Common myeloid progenitor, CD34-positive (primary cell): Measurements from ENCODE around the gene P2RX6.

Experiments used
- CTCF ChIA-PET: fragments of 350-600 bp; sonication (Branson Sonifier 250); formaldehyde crosslinking; loops from one replicate; lab custom pipeline; 2021; ENCODE audit warnings: antibody characterized with exemption; lab: Charles Lee
- POLR2A ChIA-PET: fragments of 350-600 bp; sonication (Branson Sonifier 250); formaldehyde crosslinking; loops from one replicate; lab custom pipeline; 2021; ENCODE audit warnings: antibody characterized with exemption; lab: Charles Lee
- DNase-seq, 3 donors: peaks; one replicate each; pipeline versions ENCODE4 v3.0.0 to v3.0.0-alpha.2; 2013
- H3K27ac ChIP-seq, 2 experiments: 1 replicate in 1 of 2; 2 replicates in 1 of 2; pipeline ENCODE4 v1.7.0; 2013; ENCODE audit warnings: inconsistent platforms in 2 of 2, low read length in 2 of 2, mild to moderate bottlenecking in 2 of 2, low read depth in 1 of 2, moderate library complexity in 1 of 2; ENCODE audit not compliant: severe bottlenecking in 2 of 2, insufficient read depth in 1 of 2, poor library complexity in 1 of 2
- H3K27me3 ChIP-seq, 5 experiments: replicated peaks in 2 of 5; 1 replicate in 3 of 5; 2 replicates in 2 of 5; pipeline versions ENCODE4 v1.6.1 to v1.7.0; 2013; ENCODE audit warnings: low read length in 4 of 5, mild to moderate bottlenecking in 2 of 5, moderate library complexity in 2 of 5, inconsistent platforms in 1 of 5; ENCODE audit not compliant: insufficient read depth in 5 of 5, control insufficient read depth in 4 of 5
- H3K36me3 ChIP-seq, 4 experiments: 1 replicate in 2 of 4; 2 replicates in 2 of 4; pipeline versions ENCODE4 v1.6.1 to v1.7.0; 2013; ENCODE audit warnings: low read length in 3 of 4, control low read depth in 1 of 4, mild to moderate bottlenecking in 1 of 4; ENCODE audit not compliant: control insufficient read depth in 4 of 4, insufficient read depth in 4 of 4
- H3K4me1 ChIP-seq, 4 experiments: 1 replicate in 3 of 4; 2 replicates in 1 of 4; pipeline versions ENCODE4 v1.6.1 to v1.7.1; 2013; ENCODE audit warnings: low read length in 3 of 4, mild to moderate bottlenecking in 3 of 4, control low read depth in 1 of 4, inconsistent platforms in 1 of 4, moderate library complexity in 1 of 4; ENCODE audit not compliant: control insufficient read depth in 4 of 4, insufficient read depth in 4 of 4; ENCODE audit errors: control extremely low read depth in 1 of 4
- H3K4me3 ChIP-seq, 7 experiments: 1 replicate in 4 of 7; 2 replicates in 3 of 7; pipeline versions ENCODE4 v1.5.1 to v1.7.0; 2013; ENCODE audit warnings: mild to moderate bottlenecking in 7 of 7, low read length in 6 of 7, moderate library complexity in 6 of 7, inconsistent platforms in 2 of 7, low read depth in 2 of 7, control low read depth in 1 of 7; ENCODE audit not compliant: insufficient read depth in 4 of 7, control insufficient read depth in 1 of 7; ENCODE audit errors: extremely low read depth in 1 of 7
- H3K9me3 ChIP-seq, 5 experiments: 1 replicate in 4 of 5; 2 replicates in 1 of 5; pipeline versions ENCODE4 v1.6.1 to v1.7.1; 2013; ENCODE audit warnings: low read length in 4 of 5, mild to moderate bottlenecking in 2 of 5, inconsistent platforms in 1 of 5, low read depth in 1 of 5, moderate library complexity in 1 of 5; ENCODE audit not compliant: control insufficient read depth in 4 of 5, insufficient read depth in 2 of 5; ENCODE audit errors: control extremely low read depth in 1 of 5
- WGBS: methylation state at CpG from one replicate; pipeline ENCODE4 v1.1.5; 2013; ENCODE audit not compliant: insufficient coverage; 5-methylcytosine and 5-hydroxymethylcytosine counted together

P2RX6 gene

DNA sequence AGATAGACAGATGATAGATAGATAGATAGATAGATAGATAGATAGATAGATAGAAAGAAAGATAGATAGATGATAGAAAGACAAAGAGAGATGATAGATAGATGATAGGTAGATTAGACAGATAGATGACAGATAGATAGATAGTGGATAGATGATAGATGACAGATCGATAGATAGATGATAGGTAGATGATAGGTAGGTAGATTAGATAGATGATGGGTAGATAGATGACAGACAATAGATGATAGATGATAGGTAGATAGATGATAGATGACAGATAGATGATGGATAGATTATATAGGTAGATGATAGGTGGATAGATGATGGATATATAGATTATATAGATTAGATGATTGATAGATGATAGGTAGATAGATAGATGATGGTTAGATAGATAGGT is 28.6 kb upstream of the P2RX6 start:
- Histone ChIP-seq H3K4me3 (no peak overlapping the region), H3K27ac (no peak overlapping the region), H3K9me3 (no peaks in the 10 kb centered on the region), H3K36me3 (peaks cover 2 to 50% (median 29%) of the 10 kb centered on the region in 4 experiments), H3K4me1 (peaks cover 6 to 24% (median 18%) of the 10 kb centered on the region in 4 experiments), H3K27me3 (no peaks in the 10 kb centered on the region)
- WGBS: 92% methylated on average over 1 of the region's 1 CpG
- ChIA-PET CTCF (no interaction called here), POLR2A (no interaction called here)
- no peak for DNase-seq

DNA sequence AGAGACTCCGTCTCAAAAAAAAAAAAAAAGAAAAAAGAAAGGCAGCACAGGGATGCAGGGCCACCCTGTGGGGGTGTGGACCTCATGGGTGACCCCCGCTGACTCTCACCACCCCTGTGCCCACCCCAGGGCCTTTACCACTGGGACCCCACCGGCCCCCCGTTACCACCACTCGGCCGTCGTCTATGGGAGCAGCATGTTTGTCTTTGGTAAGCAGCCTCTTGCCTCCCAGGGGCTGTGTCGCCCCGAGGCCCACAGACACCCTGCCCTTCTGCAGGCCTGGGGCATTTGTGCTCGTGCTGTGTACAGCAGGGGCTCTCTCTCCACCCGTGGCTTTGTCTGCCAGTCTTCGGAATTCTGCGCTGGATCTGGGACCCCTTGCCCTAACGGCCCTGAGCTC is 27.6 kb upstream of the P2RX6 start:
- Histone ChIP-seq H3K27ac (no peak overlapping the region), H3K4me1 (peaks cover 4 to 16% (median 11%) of the 10 kb centered on the region in 4 experiments), H3K4me3 (no peak overlapping the region), H3K9me3 (no peaks in the 10 kb centered on the region), H3K36me3 (peaks cover 2 to 59% (median 37%) of the 10 kb centered on the region in 4 experiments), H3K27me3 (no peaks in the 10 kb centered on the region)
- no peak for DNase-seq
- WGBS: 99% methylated on average over 10 of the region's 14 CpGs
- POLR2A ChIA-PET: no interaction called here
- CTCF ChIA-PET: no interaction called here

DNA sequence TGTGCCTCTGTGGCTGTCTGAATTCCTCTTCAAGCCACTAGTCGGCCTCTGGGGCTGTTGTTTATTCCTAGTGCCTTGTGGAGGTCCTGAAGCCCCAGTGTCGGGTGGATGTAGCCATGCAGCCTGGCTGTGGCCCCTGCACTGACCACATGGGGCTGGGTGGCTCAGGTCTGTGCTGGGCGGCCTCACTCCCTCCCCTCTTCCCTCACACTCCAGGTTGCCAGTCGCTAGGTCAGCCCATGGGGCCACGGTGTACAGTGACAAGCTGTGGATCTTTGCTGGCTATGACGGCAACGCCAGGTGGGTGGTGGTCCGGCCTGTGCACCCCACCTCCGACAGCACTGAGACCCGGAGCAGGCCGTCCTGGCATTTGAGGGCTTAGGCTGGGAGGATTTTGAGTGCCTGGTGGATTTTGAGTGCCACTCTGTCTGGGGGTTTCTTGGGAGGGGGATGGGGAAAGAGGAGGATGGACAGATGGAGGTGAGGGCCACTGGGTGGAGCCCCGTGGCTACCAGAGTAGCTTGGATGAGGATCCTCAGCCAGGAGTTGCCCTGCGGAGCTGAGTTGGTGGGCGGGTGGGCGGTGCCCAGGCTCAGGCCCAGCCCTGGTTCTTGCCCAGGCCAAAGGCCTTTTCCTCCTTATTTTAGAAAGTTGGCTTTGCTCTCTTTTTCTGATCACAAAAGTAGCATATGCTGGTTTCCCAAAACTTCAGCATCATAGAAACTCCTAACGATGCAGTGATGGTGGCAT is 26.2 kb upstream of the P2RX6 start:
- no peaks in the 10 kb centered on the region for H3K9me3 ChIP-seq
- DNase-seq: no peak
- POLR2A ChIA-PET: no interaction called here
- WGBS: 98% methylated on average over 13 of the region's 16 CpGs
- H3K4me1 ChIP-seq: peaks cover 0 to 9% (median 2%) of the 10 kb centered on the region in 4 experiments
- H3K27me3 ChIP-seq: no peaks in the 10 kb centered on the region
- H3K4me3 ChIP-seq: no peak overlapping the region
- CTCF ChIA-PET: interaction anchor here (2.3 kb wide), 1 partner anchor 31 kb away, joined by 6 read pairs; no protein-coding TSS in a partner anchor
- peaks cover 2 to 67% (median 43%) of the 10 kb centered on the region in 4 experiments for H3K36me3 ChIP-seq
- H3K27ac ChIP-seq: no peak overlapping the region

DNA sequence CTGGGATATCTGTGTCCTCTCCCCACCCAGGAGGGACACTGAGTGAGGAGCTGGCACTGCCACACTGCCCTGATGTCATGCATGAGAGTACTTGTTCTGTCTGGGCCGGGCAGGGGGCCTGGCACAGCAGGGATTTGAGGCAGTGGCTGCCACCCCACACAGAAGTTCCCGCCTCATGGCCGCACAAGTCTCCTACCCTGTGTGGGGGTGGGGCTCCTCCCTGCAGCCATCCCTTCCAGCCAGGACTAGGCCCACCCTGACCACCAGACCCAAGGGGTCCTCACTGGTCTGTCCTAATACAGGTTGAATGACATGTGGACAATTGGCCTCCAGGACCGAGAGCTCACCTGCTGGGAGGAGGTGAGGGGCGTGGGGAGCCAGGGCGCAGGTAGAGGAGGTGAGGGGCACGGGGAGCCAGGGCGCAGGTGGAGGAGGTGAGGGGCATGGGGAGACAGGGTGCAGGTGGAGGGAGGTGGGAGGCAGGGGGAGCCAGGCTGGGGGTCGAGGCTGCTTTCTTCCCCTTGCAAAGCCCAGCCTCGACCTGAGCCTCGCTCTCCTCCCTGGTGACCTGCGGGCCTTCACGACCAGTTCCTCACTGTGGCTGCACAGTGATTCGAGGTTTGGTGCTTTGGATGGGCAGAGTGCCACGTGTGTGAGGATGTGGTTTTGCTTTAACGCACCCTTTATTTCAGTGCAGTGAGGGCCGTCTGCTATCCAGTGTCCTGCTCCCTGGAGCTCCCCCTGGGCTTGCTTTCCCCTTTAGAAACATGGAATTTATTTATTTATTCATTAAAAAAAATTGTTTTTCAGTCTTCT is 25.4 kb upstream of the P2RX6 start:
- Histone ChIP-seq H3K9me3 (no peaks in the 10 kb centered on the region), H3K27me3 (no peaks in the 10 kb centered on the region), H3K4me1 (peaks cover 0 to 9% (median 2%) of the 10 kb centered on the region in 4 experiments), H3K27ac (no peak overlapping the region), H3K36me3 (peaks cover 2 to 71% (median 42%) of the 10 kb centered on the region in 4 experiments), H3K4me3 (no peak overlapping the region)
- ChIA-PET CTCF (interaction anchor here (0.9 to 2.6 kb wide), 4 partner anchors 8 to 104 kb away, joined by 3 to 12 read pairs (median 6); partner anchors contain the start of gene LZTR1), POLR2A (interaction anchor here (1.1 kb wide), 1 partner anchor 13 kb away, joined by 4 read pairs; no protein-coding TSS in a partner anchor)
- WGBS: 66% methylated on average over 7 of the region's 17 CpGs
- DNase-seq: no peak

DNA sequence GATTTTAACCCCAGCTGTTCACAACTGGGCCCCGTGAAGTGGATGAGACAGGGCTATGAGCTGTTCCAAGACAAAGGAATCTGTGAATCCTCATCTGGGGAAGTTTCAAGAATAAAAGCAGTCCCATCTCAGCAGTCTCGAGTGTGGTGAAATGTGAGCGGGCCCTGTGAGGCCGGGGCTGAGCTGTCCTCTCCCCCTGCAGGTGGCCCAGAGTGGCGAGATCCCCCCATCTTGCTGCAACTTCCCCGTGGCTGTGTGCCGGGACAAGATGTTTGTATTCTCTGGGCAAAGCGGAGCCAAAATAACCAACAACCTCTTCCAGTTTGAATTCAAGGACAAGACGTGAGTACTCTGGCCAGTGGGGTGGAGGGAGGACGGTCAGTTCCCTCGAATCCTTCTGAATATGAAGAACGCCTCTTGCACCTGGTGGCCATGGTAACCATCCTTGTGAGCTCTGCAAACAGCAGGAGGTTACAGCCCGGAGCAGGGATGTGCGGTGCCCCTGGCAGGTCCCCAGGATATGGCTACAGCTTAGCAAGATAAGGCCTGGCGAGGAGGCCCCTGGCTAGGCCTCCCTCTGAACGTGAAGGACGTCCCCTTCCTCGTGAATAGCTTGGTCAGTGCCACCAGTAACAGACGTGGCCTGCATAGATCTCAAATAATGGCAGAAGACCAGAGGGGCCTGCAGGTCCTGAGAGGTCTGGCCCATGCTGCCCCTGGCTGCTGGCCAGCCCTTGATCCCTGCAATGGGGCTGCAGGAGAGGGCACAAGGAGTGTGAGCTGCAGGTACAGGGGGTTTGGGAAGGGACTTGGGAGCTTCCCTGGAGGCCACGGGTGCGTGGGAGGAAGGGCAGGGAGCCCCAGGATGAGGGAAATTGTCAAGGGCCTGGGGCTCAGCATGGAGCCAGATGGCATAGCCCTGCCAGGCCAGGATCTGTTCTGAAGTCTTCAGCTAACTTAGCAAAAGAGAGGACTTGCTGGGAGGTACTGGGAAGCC is 24.5 kb upstream of the P2RX6 start:
- no peaks in the 10 kb centered on the region for H3K9me3 ChIP-seq
- no peak overlapping the region for H3K4me3 ChIP-seq
- peaks cover 0 to 9% (median 2%) of the 10 kb centered on the region in 4 experiments for H3K4me1 ChIP-seq
- ChIA-PET POLR2A (interaction anchor here (1.1 kb wide), 1 partner anchor 12 kb away, joined by 4 read pairs; no protein-coding TSS in a partner anchor), CTCF (interaction anchor here (0.9 to 2.6 kb wide), 5 partner anchors 9 to 104 kb away, joined by 3 to 12 read pairs (median 6); partner anchors contain the start of gene LZTR1)
- peaks cover 2 to 76% (median 43%) of the 10 kb centered on the region in 4 experiments for H3K36me3 ChIP-seq
- no peak for DNase-seq
- H3K27me3 ChIP-seq: no peaks in the 10 kb centered on the region
- 94% methylated on average over 21 of the region's 21 CpGs for WGBS
- H3K27ac ChIP-seq: no peak overlapping the region

DNA sequence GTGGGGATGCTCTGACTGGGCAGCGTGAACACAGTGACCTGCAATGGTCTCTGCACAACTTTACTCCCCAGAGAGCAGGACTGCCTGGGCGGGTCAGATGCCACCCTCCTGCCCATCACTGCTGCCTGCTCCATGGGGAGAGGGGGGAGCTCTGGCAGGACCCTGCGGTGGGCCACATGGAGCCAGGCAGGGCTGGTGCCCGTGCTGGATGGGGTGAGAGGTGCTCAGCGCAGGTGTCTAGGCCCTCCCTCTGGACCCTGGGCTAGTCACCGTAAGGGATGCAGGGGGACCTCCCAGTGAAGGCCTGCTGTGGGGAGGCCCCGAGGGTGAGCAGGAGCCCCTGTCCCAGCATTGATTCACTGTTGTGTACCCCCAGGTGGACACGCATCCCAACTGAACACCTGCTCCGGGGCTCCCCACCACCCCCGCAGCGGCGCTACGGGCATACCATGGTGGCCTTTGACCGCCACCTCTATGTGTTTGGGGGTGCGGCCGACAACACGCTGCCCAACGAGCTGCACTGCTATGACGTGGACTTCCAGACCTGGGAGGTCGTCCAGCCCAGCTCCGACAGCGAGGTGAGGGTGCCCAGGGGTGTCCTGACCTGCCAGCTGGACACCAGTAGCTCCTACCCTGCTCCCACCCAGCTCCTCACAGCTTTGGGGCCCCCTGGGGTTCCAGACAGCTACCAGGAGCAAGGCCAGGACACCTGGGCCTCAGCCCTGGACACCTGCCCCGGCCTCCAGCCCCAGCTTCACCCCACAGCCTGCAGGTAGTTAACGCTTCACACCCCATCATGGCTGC is 23.5 kb upstream of the P2RX6 start:
- peaks cover 2 to 78% (median 41%) of the 10 kb centered on the region in 4 experiments for H3K36me3 ChIP-seq
- H3K27me3 ChIP-seq: no peaks in the 10 kb centered on the region
- no peaks in the 10 kb centered on the region for H3K9me3 ChIP-seq
- H3K4me1 ChIP-seq: peaks cover 0 to 9% (median 2%) of the 10 kb centered on the region in 4 experiments
- ChIA-PET CTCF (interaction anchor here (1.2 to 2.6 kb wide), 3 partner anchors 8 to 34 kb away, joined by 6 to 12 read pairs (median 7); partner anchors contain the start of gene LZTR1), POLR2A (no interaction called here)
- no peak for DNase-seq
- 98% methylated on average over 20 of the region's 24 CpGs for WGBS
- H3K27ac ChIP-seq: no peak overlapping the region
- no peak overlapping the region for H3K4me3 ChIP-seq
